Naive thymus-derived CD4-positive, alpha-beta T cell (primary cell): ENCODE results near the gene SEMA4D. TPM values are rescaled to one million over a fixed set of nuclear protein-coding genes. Genes with fewer than 3 reads are reported as not detected.

Source experiments
- ATAC-seq: fragments of 150-1000 bp; cut with Tn5 transposase; 2 replicates; pipeline ENCODE4 v1.10.0; 2021; ENCODE audit warnings: mild to moderate bottlenecking, moderate library complexity
- CTCF ChIA-PET: fragments of 350-600 bp; sonication (Branson Sonifier 250); formaldehyde crosslinking; loops from one replicate; lab custom pipeline; 2021; ENCODE audit warnings: antibody characterized with exemption; lab: Charles Lee
- POLR2A ChIA-PET: fragments of 350-600 bp; sonication (Branson Sonifier 250); formaldehyde crosslinking; loops from one replicate; lab custom pipeline; 2021; ENCODE audit warnings: antibody characterized with exemption, inconsistent platforms; lab: Charles Lee
- DNase-seq, 9 donors: peaks; one replicate each; pipeline versions ENCODE4 v3.0.0 to v3.0.0-alpha.2; 2020 to 2022; ENCODE audit warnings: mixed read lengths in 1 of 9
- H3K27ac ChIP-seq: one replicate; pipeline ENCODE4 v1.7.0; 2013; ENCODE audit warnings: mild to moderate bottlenecking, low read depth, low read length, moderate library complexity
- H3K27me3 ChIP-seq, 2 donors: one replicate each; pipeline ENCODE4 v1.7.0; 2013; ENCODE audit warnings: low read length in 2 of 2, mild to moderate bottlenecking in 2 of 2, moderate library complexity in 2 of 2; ENCODE audit not compliant: control insufficient read depth in 2 of 2, insufficient read depth in 2 of 2
- H3K36me3 ChIP-seq, 3 experiments: 1 replicate in 2 of 3; 2 replicates in 1 of 3; pipeline ENCODE4 v1.7.0; 2013; ENCODE audit warnings: low read length in 3 of 3, mild to moderate bottlenecking in 3 of 3, moderate library complexity in 1 of 3; ENCODE audit not compliant: insufficient read depth in 3 of 3, control insufficient read depth in 2 of 3
- H3K4me1 ChIP-seq, 2 donors: one replicate each; pipeline ENCODE4 v1.7.0; 2013; ENCODE audit warnings: low read length in 2 of 2, mild to moderate bottlenecking in 2 of 2, moderate library complexity in 1 of 2; ENCODE audit not compliant: control insufficient read depth in 2 of 2, insufficient read depth in 2 of 2
- H3K4me3 ChIP-seq: 2 replicates; pipeline ENCODE4 v1.7.0; 2013; ENCODE audit warnings: mild to moderate bottlenecking, low read length
- H3K9me3 ChIP-seq, 3 experiments: 1 replicate in 2 of 3; 2 replicates in 1 of 3; pipeline ENCODE4 v1.7.0; 2013; ENCODE audit warnings: low read length in 3 of 3; ENCODE audit not compliant: control insufficient read depth in 2 of 3
- H3K27ac Mint-ChIP-seq, 9 donors: one replicate each; pipeline ENCODE4 v1.8.0; 2020 to 2022; ENCODE audit warnings: mixed read lengths in 9 of 9, mild to moderate bottlenecking in 8 of 9, moderate library complexity in 5 of 9, inconsistent platforms in 2 of 9
- H3K27me3 Mint-ChIP-seq, 5 donors: one replicate each; pipeline ENCODE4 v1.8.0; 2021 to 2022; ENCODE audit warnings: mixed read lengths in 5 of 5, mild to moderate bottlenecking in 1 of 5
- H3K36me3 Mint-ChIP-seq, 5 donors: one replicate each; pipeline ENCODE4 v1.8.0; 2020 to 2022; ENCODE audit warnings: mixed read lengths in 5 of 5, mild to moderate bottlenecking in 3 of 5, inconsistent platforms in 1 of 5
- H3K4me1 Mint-ChIP-seq, 7 donors: one replicate each; pipeline ENCODE4 v1.8.0; 2020 to 2022; ENCODE audit warnings: mixed read lengths in 7 of 7, mild to moderate bottlenecking in 3 of 7, inconsistent platforms in 1 of 7
- H3K4me3 Mint-ChIP-seq, 10 donors: one replicate each; pipeline ENCODE4 v1.8.0; 2020 to 2022; ENCODE audit warnings: mild to moderate bottlenecking in 10 of 10, mixed read lengths in 10 of 10, moderate library complexity in 6 of 10, inconsistent platforms in 2 of 10
- H3K9me3 Mint-ChIP-seq, 11 donors: one replicate each; pipeline ENCODE4 v1.8.0; 2020 to 2022; ENCODE audit warnings: mixed read lengths in 11 of 11, mild to moderate bottlenecking in 4 of 11, inconsistent platforms in 1 of 11, moderate library complexity in 1 of 11
- intact Hi-C, 2 donors: fragments of 100-400 bp; cut with micrococcal nuclease; formaldehyde crosslinking; loops; one replicate each; pipeline ENCODE4 v1.15.1; 2023
- polyA plus RNA-seq, 2 donors: library from polyadenylated mRNA; unstranded; fragments of 300-500 nt; fragmentation: Illumina TruSeq; gene quantifications; one replicate each; pipeline ENCODE4 v1.2.3, GENCODE V29; 2021
- total RNA-seq, 6 experiments: library from RNA in 5 of 6; stranded (reverse) in 5 of 6; gene quantifications; 1 replicate in 5 of 6; 2 replicates in 1 of 6; pipeline ENCODE4 v1.2.3 and lab custom pipeline; 2021 to 2026

SEMA4D gene
- total and polyA plus RNA-seq, 7 experiments from 2014 or later = 114 to 465 (median 448) TPM

- H3K9me3 Mint-ChIP-seq = peaks cover 0 to 16% (median 6%) of the 10 kb centered on the region in 11 donors
- intact Hi-C loops = no loop called here
- H3K27ac ChIP-seq = peak overlapping the region; percentile 50
- H3K27me3 ChIP-seq = no peaks in the 10 kb centered on the region
- peaks cover 90 to 100% (median 100%) of the 10 kb centered on the region in 7 donors for H3K4me1 Mint-ChIP-seq
- no peaks in the 10 kb centered on the region for H3K27me3 Mint-ChIP-seq
- no peaks in the 10 kb centered on the region for H3K9me3 ChIP-seq
- H3K4me3 Mint-ChIP-seq = peak overlapping the region; percentile 53 to 90 (median 80)
- peaks cover 90 to 98% of the 10 kb centered on the region in 2 donors for H3K4me1 ChIP-seq
- no peaks in the 10 kb centered on the region for H3K36me3 ChIP-seq
- H3K36me3 Mint-ChIP-seq = peaks cover 0 to 26% (median 0%) of the 10 kb centered on the region in 5 donors
- H3K27ac Mint-ChIP-seq = peak overlapping the region; percentile 82 to 100 (median 96)
- ChIA-PET POLR2A (interaction anchor here (0.6 to 13.1 kb wide), 15 partner anchors 6 to 96 kb away, joined by 3 to 139 read pairs (median 8); no protein-coding TSS in a partner anchor), CTCF (interaction anchor here (1.0 to 3.0 kb wide), 3 partner anchors 21 to 99 kb away, joined by 3 to 14 read pairs (median 5); no protein-coding TSS in a partner anchor)
- ATAC-seq (no peak), DNase-seq (no peak)
- H3K4me3 ChIP-seq = no peak overlapping the region
Observed at GRCh38 chr9:89528131-89528530, 30.2 kb upstream of the SEMA4D start.

GRCh38 chr9:89527084-89527483 is 29.2 kb upstream of the SEMA4D start:
- Histone ChIP-seq H3K27ac (no peak overlapping the region), H3K4me1 (peaks cover 93 to 97% of the 10 kb centered on the region in 2 donors), H3K27me3 (no peaks in the 10 kb centered on the region), H3K4me3 (no peak overlapping the region), H3K9me3 (no peaks in the 10 kb centered on the region), H3K36me3 (no peaks in the 10 kb centered on the region)
- ChIA-PET POLR2A (interaction anchor here (0.6 to 6.6 kb wide), 10 partner anchors 9 to 1774 kb away, joined by 3 to 51 read pairs (median 7); no protein-coding TSS in a partner anchor), CTCF (interaction anchor here (0.6 to 3.0 kb wide), 5 partner anchors 12 to 99 kb away, joined by 3 to 14 read pairs (median 4); no protein-coding TSS in a partner anchor)
- Mint-ChIP-seq H3K27me3 (no peaks in the 10 kb centered on the region), H3K36me3 (peaks cover 0 to 26% (median 0%) of the 10 kb centered on the region in 5 donors), H3K27ac (peak overlapping the region; percentile 26 to 100 (median 95)), H3K4me1 (peaks cover 90 to 100% (median 100%) of the 10 kb centered on the region in 7 donors), H3K9me3 (peaks cover 0 to 13% (median 6%) of the 10 kb centered on the region in 11 donors), H3K4me3 (peak overlapping the region in 7 of 10 donors; percentile 4 to 90 (median 36))
- intact Hi-C loops = no loop called here
- ATAC-seq = peak; percentile 22
- DNase-seq = no peak

- ATAC-seq (no peak), DNase-seq (no peak)
- H3K4me3 ChIP-seq = no peak overlapping the region
- H3K4me1 ChIP-seq = peaks cover 93 to 97% of the 10 kb centered on the region in 2 donors
- peak overlapping the region in 5 of 10 donors; percentile 36 to 90 (median 49) for H3K4me3 Mint-ChIP-seq
- H3K9me3 ChIP-seq = no peaks in the 10 kb centered on the region
- no peaks in the 10 kb centered on the region for H3K36me3 ChIP-seq
- no peaks in the 10 kb centered on the region for H3K27me3 Mint-ChIP-seq
- POLR2A ChIA-PET = interaction anchor here (0.6 to 6.6 kb wide), 11 partner anchors 9 to 1775 kb away, joined by 3 to 51 read pairs (median 6); no protein-coding TSS in a partner anchor
- H3K27ac ChIP-seq = no peak overlapping the region
- H3K27me3 ChIP-seq = no peaks in the 10 kb centered on the region
- H3K36me3 Mint-ChIP-seq = peaks cover 0 to 25% (median 0%) of the 10 kb centered on the region in 5 donors
- CTCF ChIA-PET = interaction anchor here (0.6 to 3.0 kb wide), 6 partner anchors 12 to 99 kb away, joined by 3 to 14 read pairs (median 4); no protein-coding TSS in a partner anchor
- H3K9me3 Mint-ChIP-seq = peaks cover 0 to 12% (median 6%) of the 10 kb centered on the region in 11 donors
- peaks cover 88 to 99% (median 97%) of the 10 kb centered on the region in 7 donors for H3K4me1 Mint-ChIP-seq
- intact Hi-C loops = no loop called here
- H3K27ac Mint-ChIP-seq = peak overlapping the region in 8 of 9 donors; percentile 46 to 100 (median 96)
Observed at GRCh38 chr9:89526667-89527066, 28.8 kb upstream of the SEMA4D start.

- POLR2A ChIA-PET = interaction anchor here (0.9 to 8.2 kb wide), 8 partner anchors 9 to 61 kb away, joined by 3 to 139 read pairs (median 5); no protein-coding TSS in a partner anchor
- Histone ChIP-seq H3K4me1 (peaks cover 93 to 96% of the 10 kb centered on the region in 2 donors), H3K27me3 (no peaks in the 10 kb centered on the region), H3K9me3 (no peaks in the 10 kb centered on the region), H3K4me3 (no peak overlapping the region), H3K36me3 (no peaks in the 10 kb centered on the region), H3K27ac (peak overlapping the region; percentile 72)
- ATAC-seq = no peak
- no peak for DNase-seq
- CTCF ChIA-PET = interaction anchor here (0.8 to 3.0 kb wide), 5 partner anchors 16 to 69 kb away, joined by 3 to 14 read pairs (median 3); no protein-coding TSS in a partner anchor
- H3K4me3 Mint-ChIP-seq = peak overlapping the region in 9 of 10 donors; percentile 14 to 90 (median 48)
- peaks cover 0 to 21% (median 0%) of the 10 kb centered on the region in 5 donors for H3K36me3 Mint-ChIP-seq
- intact Hi-C loops = no loop called here
- no peaks in the 10 kb centered on the region for H3K27me3 Mint-ChIP-seq
- H3K27ac Mint-ChIP-seq = peak overlapping the region; percentile 70 to 100 (median 97)
- H3K9me3 Mint-ChIP-seq = peaks cover 0 to 12% (median 6%) of the 10 kb centered on the region in 11 donors
- H3K4me1 Mint-ChIP-seq = peaks cover 87 to 97% (median 95%) of the 10 kb centered on the region in 7 donors
Observed at GRCh38 chr9:89525446-89526374, 27.8 kb upstream of the SEMA4D start.

- Histone ChIP-seq H3K27ac (peak overlapping the region; percentile 72), H3K4me1 (peaks cover 93 to 96% of the 10 kb centered on the region in 2 donors), H3K4me3 (no peak overlapping the region), H3K9me3 (no peaks in the 10 kb centered on the region), H3K36me3 (no peaks in the 10 kb centered on the region), H3K27me3 (no peaks in the 10 kb centered on the region)
- Mint-ChIP-seq H3K4me1 (peaks cover 84 to 97% (median 95%) of the 10 kb centered on the region in 7 donors), H3K27ac (peak overlapping the region; percentile 85 to 100 (median 97)), H3K9me3 (peaks cover 0 to 11% (median 6%) of the 10 kb centered on the region in 11 donors), H3K36me3 (peaks cover 0 to 21% (median 0%) of the 10 kb centered on the region in 5 donors), H3K4me3 (peak overlapping the region in 9 of 10 donors; percentile 53 to 90 (median 79)), H3K27me3 (no peaks in the 10 kb centered on the region)
- no peak for DNase-seq
- ATAC-seq = no peak
- CTCF ChIA-PET = interaction anchor here (0.8 to 1.3 kb wide), 3 partner anchors 23 to 68 kb away, joined by 3 read pairs; no protein-coding TSS in a partner anchor
- POLR2A ChIA-PET = interaction anchor here (1.3 to 8.2 kb wide), 3 partner anchors 10 to 23 kb away, joined by 3 to 139 read pairs (median 31); no protein-coding TSS in a partner anchor
- intact Hi-C loops = no loop called here
Observed at GRCh38 chr9:89524963-89525362, 27.1 kb upstream of the SEMA4D start.
